ENCODE measurements around the gene GPR183.

DNA sequence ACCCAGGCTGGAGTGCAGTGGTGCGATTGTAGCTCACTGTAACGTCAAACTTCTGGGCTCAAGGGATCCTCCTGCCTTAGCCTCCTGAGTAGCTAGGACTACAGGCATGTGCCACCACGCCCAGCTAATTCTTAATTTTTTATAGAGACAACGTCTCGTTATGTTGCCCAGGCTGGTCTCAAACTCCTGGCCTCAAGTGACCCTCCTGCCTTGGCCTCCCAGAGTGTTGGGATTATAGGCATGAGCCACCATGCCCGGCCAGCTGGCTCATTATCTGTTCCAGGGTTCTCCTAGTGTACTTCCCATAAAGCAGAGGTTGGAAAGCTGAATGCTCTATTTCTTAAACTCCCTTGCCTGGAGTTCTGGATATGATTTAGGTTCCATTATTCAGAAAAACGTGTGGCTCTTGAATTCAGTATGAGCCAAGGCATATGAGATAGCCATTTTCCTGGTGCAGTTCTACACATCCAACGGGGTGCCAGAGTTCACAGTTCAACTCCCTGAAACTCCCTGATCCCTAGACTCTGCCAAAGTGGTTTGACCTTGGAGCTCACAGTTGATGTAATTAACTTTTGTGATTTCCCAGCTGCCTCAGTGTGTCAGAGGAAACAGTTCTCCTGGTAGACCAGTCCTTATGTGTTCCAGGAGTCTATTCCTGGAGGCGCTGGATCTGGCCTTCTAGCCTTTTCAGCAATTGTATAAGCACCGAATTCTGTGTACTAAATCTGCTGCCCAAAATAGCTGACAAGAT, 21.6 kb downstream of the GPR183 start:
- no peak for TF ChIP-seq CEBPB (IDR thresholded peaks at IDR 0.05; ENCODE audit: low read depth)
- TF ChIP-seq, protein P1, sequence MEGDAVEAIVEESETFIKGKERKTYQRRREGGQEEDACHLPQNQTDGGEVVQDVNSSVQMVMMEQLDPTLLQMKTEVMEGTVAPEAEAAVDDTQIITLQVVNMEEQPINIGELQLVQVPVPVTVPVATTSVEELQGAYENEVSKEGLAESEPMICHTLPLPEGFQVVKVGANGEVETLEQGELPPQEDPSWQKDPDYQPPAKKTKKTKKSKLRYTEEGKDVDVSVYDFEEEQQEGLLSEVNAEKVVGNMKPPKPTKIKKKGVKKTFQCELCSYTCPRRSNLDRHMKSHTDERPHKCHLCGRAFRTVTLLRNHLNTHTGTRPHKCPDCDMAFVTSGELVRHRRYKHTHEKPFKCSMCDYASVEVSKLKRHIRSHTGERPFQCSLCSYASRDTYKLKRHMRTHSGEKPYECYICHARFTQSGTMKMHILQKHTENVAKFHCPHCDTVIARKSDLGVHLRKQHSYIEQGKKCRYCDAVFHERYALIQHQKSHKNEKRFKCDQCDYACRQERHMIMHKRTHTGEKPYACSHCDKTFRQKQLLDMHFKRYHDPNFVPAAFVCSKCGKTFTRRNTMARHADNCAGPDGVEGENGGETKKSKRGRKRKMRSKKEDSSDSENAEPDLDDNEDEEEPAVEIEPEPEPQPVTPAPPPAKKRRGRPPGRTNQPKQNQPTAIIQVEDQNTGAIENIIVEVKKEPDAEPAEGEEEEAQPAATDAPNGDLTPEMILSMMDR (IDR thresholded peaks at IDR 0.05 in 2 of 3, conservative IDR thresholded peaks at IDR 0.05 in 1 of 3; ENCODE audit: borderline replicate concordance in 1 of 3, insufficient read depth in 1 of 3, low read depth in 2 of 3, low read length in 2 of 3) = no peak
- TF ChIP-seq RAD21 (IDR thresholded peaks at IDR 0.05; ENCODE audit: low read depth) = no peak
- no peak for TF ChIP-seq SRF (IDR thresholded peaks at IDR 0.05; ENCODE audit: low read depth)
- no peak for TF ChIP-seq EZH2 (IDR thresholded peaks at IDR 0.05)
- no peak for TF ChIP-seq POLR2AphosphoS5 (IDR thresholded peaks at IDR 0.05; ENCODE audit: low read depth, low read length)
- TF ChIP-seq, protein P2, sequence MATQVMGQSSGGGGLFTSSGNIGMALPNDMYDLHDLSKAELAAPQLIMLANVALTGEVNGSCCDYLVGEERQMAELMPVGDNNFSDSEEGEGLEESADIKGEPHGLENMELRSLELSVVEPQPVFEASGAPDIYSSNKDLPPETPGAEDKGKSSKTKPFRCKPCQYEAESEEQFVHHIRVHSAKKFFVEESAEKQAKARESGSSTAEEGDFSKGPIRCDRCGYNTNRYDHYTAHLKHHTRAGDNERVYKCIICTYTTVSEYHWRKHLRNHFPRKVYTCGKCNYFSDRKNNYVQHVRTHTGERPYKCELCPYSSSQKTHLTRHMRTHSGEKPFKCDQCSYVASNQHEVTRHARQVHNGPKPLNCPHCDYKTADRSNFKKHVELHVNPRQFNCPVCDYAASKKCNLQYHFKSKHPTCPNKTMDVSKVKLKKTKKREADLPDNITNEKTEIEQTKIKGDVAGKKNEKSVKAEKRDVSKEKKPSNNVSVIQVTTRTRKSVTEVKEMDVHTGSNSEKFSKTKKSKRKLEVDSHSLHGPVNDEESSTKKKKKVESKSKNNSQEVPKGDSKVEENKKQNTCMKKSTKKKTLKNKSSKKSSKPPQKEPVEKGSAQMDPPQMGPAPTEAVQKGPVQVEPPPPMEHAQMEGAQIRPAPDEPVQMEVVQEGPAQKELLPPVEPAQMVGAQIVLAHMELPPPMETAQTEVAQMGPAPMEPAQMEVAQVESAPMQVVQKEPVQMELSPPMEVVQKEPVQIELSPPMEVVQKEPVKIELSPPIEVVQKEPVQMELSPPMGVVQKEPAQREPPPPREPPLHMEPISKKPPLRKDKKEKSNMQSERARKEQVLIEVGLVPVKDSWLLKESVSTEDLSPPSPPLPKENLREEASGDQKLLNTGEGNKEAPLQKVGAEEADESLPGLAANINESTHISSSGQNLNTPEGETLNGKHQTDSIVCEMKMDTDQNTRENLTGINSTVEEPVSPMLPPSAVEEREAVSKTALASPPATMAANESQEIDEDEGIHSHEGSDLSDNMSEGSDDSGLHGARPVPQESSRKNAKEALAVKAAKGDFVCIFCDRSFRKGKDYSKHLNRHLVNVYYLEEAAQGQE (IDR thresholded peaks at IDR 0.05; ENCODE audit: low read depth) = no peak

All from HCT116 (cell line).